Stimulated activated CD4-positive, alpha-beta T cell treated with anti-CD3 and anti-CD28 coated beads, Interleukin-15, amount 100 ng/mL, for 48 hours (primary cell): ENCODE results near the gene MRPL49.
"Not testable (repeated sequence)": the region's sequence is repeated elsewhere in the genome, so short reads cannot be mapped to it uniquely, and the experiment has no call there.

Experiments used
- DNase-seq, 2 donors: peaks; one replicate each; pipeline ENCODE4 v3.0.0-alpha.2; 2020; ENCODE audit warnings: low read depth in 2 of 2

Gene MRPL49

GRCh38 chr11:65117206-65118096 lies 4.7 kb upstream of the MRPL49 start, which contains the start of gene ZNHIT2:
ZNHIT2 (minus strand) TSS chr11:65117701; CDS start chr11:65117653, 48 bp downstream.
- peak; percentile 100 for DNase-seq

GRCh38 chr11:65118097-65118837 lies 3.9 kb upstream of the MRPL49 start:
- DNase-seq: no peak

- not testable (repeated sequence) for DNase-seq
Measured at GRCh38 chr11:65118891-65119669, 3.0 kb upstream of the MRPL49 start.

- no peak for DNase-seq
Measured at GRCh38 chr11:65119670-65119995, 2.5 kb upstream of the MRPL49 start.

GRCh38 chr11:65120831-65121230 lies 1.3 kb upstream of the MRPL49 start:
- DNase-seq: no peak

- DNase-seq: no peak
Measured at GRCh38 chr11:65121447-65121864, 665 bp upstream of the MRPL49 start.

GRCh38 chr11:65124480-65125196 lies 2.5 kb downstream of the MRPL49 start:
- no peak for DNase-seq

- DNase-seq: no peak
Measured at GRCh38 chr11:65125197-65126056, 3.3 kb downstream of the MRPL49 start.

- no peak for DNase-seq
Measured at GRCh38 chr11:65126624-65127274, 4.6 kb downstream of the MRPL49 start.

GRCh38 chr11:65127473-65128181 lies 5.5 kb downstream of the MRPL49 start:
- no peak for DNase-seq

- DNase-seq: no peak
Measured at GRCh38 chr11:65128182-65129145, 6.3 kb downstream of the MRPL49 start.

GRCh38 chr11:65129649-65130441 lies 7.7 kb downstream of the MRPL49 start:
- DNase-seq: no peak

GRCh38 chr11:65130631-65131416 lies 8.7 kb downstream of the MRPL49 start:
- no peak for DNase-seq

GRCh38 chr11:65131417-65131776 lies 9.3 kb downstream of the MRPL49 start:
- DNase-seq: no peak

- no peak for DNase-seq
Measured at GRCh38 chr11:65131895-65132237, 9.7 kb downstream of the MRPL49 start.

GRCh38 chr11:65132238-65132987 lies 10.3 kb downstream of the MRPL49 start:
- no peak for DNase-seq
